GM20000 (cell line): ENCODE results near the gene FGF22.
"Not testable (repeated sequence)": the region's sequence is repeated elsewhere in the genome, so short reads cannot be mapped to it uniquely, and the experiment has no call there.

Experiments
- DNase-seq: peaks from one replicate; pipeline ENCODE4 v3.0.0; 2012; ENCODE audit warnings: low spot score
- CTCF ChIP-seq: IDR thresholded peaks from 2 replicates; pipeline ENCODE4 v1.5.1; 2012; ENCODE audit warnings: mild to moderate bottlenecking, control low read depth; ENCODE audit errors: extremely low read depth, missing control alignments

Gene FGF22

DNA sequence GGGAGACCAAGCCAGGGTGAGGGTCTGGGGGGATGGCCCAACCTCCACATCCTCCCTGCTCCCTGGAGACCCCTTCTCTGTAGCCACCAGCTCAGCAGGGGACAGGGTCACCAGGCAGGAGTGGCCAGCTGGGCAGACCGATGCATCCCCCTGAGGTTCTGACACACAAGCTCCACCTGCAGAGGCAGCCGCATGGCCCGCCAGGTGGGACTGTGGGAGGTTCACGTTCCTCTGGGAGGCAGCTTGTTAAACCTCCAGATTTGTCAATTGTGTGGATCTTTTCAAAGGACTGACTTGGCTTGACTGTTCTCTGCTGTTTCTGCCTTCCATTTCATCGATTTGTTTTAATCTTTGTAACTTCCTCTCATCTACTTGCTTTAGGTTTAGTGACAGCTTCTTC is 14.4 kb upstream of the FGF22 start:
- no peak for TF ChIP-seq CTCF
- no peak for DNase-seq

DNA sequence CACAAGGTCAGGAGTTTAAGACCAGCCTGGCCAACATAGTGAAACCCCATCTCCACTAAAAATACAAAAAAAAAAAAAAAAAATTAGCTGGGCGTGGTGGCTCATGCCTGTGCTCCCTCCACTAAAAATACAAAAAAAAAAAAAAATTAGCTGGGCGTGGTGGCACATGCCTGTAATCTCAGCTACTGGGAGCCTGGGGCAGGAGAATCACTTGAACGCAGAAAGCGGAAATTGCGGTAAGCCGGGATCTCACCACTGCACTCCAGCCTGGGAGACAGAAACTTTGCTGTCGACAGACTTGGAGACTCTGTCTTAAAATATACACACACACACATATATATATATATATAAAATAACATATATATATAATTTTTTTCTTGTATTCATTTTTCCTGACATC is 13.1 kb upstream of the FGF22 start:
- DNase-seq, result not testable (repeated sequence)

DNA sequence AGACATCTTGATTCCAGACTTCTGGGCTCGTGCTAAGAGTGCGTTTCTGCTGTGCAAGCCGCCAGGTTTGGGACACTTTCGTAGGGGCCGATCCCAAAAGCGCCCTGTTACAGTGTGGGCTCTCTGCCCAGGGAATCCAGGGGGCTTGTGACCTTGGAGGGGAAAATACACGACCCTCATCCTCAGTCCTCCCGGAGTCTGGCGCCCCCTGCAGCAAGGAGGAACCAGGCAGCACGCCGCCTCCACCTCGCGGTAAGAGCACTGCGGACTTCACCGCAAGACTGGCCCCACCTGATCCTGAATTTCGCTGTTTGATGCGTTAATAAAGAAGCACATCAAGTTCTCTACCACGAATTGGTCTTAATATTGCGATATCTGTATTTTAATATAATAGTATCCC is 11.5 kb upstream of the FGF22 start:
- peak; percentile 19 for TF ChIP-seq CTCF
- no peak for DNase-seq

GRCh38 chr19:629515-629914 is 10.2 kb upstream of the FGF22 start:
- not testable (repeated sequence) for DNase-seq

GRCh38 chr19:629961-630714 is 9.5 kb upstream of the FGF22 start:
- DNase-seq, result no peak
- TF ChIP-seq CTCF, result no peak

DNA sequence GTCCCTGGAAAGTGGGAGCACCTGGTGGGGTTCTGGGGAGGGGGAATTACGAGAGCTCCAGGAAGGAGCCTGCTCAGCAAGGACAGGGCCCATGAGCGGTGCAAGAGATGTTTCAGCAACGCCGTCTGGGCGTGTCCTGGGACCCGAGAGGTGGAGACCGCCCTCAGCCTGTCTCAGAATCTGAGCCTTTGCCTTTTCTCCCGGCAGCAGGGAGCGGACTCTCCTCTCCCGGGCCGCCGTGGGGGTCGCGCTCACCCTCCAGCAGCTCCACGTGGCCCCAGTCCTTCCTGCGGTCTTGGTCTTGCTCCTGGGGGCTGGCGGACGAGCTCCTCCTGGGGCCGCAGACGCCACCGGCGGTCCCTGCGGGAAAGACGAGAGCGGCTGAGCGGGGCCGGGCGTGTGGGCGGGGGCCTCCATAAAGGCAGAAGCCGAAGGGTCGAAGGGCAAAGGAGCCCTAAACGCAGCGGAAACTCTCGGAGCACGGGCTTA is 7.1 kb upstream of the FGF22 start:
- peak; percentile 84 for DNase-seq
- no peak for TF ChIP-seq CTCF

- TF ChIP-seq CTCF, result no peak
- peak; percentile 100 for DNase-seq
Measured at GRCh38 chr19:633068-633785, 6.5 kb upstream of the FGF22 start, which contains the start of gene POLRMT. Gene POLRMT, minus strand, starts transcription at chr19:633537. Its CDS starts 25 bp downstream, at chr19:633512.

DNA sequence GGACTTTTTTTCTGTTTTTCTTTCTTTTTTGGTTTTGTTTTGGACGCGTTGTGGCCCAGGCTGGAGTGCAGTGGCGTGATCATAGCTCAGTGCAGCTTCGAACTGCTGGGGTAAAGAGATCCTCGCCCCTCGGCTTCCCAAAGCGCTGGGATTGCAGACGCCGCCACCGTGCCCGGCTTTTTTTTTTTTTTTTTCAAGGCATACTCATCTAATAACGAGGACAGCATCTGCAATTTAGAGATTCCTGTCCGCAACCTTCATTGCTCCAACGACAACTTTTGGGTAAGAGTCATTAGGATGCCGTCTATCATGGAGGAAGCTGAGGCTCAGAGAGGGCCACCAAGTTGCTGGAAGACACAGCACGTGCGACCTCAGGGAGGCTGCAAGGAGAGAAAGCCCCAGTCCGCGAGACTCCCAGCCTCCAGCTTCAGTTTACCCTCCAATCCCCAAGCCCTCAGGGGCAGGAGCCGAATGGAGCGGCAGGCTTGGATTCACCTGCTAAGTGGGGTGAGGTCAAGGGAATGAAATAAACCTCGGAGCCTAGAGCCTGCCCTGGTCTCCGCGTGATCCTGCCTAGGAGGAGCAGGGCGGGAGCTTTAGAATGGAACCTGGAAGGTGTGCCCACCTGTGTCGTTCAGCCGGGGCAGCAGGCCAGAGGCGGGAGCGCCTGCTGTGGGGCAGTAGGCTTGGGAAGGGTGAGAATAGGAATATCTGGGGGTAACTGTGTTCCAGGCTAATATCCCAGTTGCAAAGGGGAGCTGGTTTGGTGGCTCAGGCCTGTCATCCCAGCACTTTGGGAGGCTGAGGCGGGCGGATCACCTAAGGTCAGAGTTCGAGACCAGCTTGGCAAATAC is 5.7 kb upstream of the FGF22 start:
- no peak for DNase-seq
- TF ChIP-seq CTCF, result no peak
